HG03558 (cell line): ENCODE measurements around the gene JMJD4.
"Not testable (repeated sequence)": the region's sequence is repeated elsewhere in the genome, so short reads cannot be mapped to it uniquely, and the experiment has no call there.

Experiments used
- ATAC-seq: cut with Tn5 transposase; IDR thresholded peaks from one replicate; pipeline ENCODE4 v1.9.1; 2021; ENCODE audit warnings: moderate number of reproducible peaks; ENCODE audit not compliant: unreplicated experiment; ENCODE audit errors: extremely low read depth

Gene JMJD4

DNA sequence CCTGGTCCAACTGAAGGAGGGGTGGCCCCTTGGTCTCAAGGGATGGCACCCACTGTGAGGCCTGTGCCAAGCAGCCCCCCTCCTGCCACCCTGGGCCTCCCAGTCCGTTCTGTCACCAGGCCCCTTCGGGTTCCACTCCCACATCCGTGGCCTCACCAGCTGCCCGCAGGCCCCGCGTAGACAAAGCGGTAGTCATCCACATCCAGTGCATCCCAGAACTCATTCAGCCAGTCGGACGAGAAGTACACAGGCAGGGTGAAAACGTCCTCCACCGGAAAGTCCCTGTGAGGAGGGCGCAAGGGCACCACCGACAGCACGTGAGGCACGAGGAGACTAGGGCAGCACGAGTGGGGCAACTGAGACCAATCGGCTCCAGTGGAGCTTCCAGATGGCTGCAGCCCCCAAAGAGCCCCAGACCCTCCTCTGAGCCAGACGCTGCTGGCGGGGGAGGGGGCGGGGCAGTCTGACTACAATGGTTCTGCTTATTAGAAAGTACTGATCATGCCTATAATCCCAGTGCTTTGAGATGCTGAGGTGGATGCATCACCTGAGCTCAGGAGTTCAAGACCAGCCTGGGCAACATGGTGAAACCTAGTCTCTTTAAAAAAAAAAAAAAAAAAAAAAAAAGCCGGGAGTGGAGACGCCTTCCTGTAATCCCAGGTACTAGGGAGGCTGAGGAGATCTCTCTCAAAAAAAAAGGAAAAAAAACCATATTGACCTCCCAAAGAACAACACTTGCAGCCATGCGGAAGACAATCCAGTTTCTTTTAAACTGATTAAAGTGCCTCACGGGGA lies 1.2 kb downstream of the JMJD4 start:
- no peak for ATAC-seq

DNA sequence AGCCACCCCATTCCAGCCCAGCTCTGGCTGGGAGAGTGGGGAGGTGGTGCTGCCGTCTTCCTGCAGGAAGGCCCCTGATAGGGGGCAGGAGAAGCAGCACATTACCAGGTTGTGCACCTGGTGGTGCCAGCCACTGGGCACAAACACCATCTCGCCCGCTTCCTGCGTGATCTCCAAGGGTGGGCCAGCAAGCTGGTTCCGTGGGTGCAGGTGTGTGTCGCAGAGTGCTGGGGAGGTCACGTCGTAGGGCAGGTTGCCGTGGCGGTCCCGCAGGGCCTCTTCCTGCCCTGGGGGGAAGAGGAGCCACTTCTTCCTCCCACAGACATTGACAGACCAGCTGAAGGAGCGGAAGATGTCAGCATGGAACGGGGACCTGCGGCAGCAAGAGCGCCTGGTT lies 1.8 kb downstream of the JMJD4 start:
- ATAC-seq: no peak

DNA sequence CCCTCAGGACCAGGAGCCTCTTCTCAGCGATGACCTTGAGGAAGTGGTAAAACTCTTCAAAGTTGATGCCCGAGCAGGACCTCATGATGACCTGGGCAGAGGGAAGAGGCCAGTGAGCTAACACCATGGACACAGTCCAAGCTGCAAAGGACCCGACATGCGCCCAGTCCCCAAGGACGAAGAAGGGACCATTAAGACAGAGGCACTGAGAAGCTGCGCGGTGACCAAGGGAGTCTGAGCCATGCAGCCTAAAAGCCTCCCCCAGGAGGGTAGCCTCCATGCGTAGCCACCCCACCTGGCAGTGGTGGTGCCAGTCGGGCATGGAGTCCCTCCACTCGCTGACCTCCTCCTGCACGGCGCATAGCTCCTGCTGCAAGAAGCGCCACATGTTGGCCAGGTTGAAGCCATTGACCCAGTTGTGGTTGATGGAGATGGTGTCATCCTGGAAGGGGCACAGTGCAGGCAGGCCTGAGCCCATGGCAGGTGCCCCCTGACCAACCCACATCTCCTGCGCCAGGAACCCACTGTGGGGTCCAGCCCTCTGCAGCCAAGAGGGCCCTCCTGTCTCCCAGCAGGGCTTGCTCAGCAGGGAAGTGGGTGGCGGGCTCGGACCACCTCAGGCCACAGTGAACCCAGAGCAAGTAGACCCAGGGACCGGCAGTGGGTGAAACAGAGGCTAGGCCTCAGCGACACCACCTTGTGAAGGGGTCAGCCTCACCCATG lies 2.4 kb downstream of the JMJD4 start:
- ATAC-seq: no peak

- no peak for ATAC-seq
Measured at GRCh38 chr1:227731696-227732585, 3.2 kb downstream of the JMJD4 start.

DNA sequence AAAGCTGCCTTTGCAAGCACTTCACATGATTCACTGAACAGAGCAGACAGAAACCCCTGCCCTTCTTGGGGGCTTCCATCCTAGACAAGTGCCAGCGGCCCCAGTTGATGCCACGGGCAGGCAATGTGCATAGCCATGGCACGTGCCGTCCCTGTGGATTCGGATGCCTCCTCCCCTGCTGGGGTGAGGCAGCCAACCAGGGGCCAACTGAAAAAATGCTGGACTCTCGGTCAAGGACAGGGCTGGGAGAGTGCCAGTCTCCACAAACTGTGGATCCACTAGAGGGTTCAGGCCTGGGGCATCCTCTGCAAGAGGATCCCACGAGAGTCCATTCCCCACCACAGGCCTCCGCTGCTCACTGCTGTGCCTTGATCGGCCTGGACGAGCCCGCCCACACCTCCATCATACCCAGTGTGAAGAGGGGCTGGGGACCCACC lies 3.8 kb downstream of the JMJD4 start:
- no peak for ATAC-seq

DNA sequence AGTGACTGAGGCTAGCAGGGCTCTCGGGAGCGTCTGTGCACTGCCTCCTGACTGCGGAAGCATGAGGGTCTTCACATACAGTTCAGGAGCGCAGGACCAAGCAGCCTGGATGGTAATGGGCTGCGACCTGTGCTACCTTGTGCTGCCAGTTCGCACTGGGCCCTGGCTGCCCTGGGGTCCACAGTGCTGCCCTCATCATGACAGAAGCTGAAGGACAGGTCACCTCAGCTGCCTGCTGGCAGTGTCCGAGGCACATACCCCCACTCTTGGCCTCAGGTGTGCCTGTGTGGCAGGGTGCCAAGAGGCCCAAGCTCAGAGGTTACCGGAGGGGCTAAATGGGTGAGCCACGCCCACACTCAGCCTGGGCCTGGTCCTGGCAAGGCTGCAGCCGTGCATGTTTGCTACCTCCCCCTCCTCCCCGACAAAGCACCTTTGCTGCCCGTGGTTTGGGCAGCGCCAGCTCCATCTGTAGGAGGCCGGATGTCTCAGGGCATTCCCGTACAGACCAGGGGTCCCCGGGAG lies 4.4 kb downstream of the JMJD4 start:
- ATAC-seq: no peak

DNA sequence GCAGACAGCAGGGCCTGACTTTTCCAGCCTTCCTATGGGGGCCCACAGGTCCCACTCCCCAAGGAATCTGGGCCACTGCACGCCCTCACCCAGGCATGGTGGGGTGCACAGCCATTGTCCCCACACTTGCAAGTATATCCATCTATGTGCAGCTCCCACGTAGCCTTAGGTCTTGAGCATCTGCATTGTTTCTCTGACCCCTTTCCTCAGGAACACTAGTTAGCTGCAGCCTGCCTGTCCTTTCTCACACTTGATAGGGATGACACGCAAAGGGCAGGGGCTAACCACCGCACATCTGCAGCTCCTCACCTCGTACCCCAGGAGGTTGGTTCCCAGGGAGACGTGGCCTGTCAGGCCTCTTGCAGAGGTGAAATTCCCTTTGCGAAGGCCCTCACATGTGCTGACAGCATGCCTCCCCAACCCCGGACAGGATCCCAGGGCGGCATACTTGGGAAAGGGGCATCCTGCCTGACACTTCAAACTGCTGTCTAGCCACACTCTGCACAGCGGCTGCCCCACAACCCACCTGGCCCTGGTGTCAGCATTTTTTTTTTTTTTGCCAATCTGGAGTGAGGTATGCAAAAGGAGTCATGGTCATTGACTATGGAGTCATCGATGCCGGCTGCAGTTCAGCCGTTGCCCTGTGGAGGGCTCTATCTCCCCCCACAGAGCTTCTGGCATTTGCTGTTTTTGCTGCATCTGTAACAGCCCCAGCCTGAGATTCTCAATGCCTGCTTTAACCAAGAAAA lies 5.0 kb downstream of the JMJD4 start:
- no peak for ATAC-seq

DNA sequence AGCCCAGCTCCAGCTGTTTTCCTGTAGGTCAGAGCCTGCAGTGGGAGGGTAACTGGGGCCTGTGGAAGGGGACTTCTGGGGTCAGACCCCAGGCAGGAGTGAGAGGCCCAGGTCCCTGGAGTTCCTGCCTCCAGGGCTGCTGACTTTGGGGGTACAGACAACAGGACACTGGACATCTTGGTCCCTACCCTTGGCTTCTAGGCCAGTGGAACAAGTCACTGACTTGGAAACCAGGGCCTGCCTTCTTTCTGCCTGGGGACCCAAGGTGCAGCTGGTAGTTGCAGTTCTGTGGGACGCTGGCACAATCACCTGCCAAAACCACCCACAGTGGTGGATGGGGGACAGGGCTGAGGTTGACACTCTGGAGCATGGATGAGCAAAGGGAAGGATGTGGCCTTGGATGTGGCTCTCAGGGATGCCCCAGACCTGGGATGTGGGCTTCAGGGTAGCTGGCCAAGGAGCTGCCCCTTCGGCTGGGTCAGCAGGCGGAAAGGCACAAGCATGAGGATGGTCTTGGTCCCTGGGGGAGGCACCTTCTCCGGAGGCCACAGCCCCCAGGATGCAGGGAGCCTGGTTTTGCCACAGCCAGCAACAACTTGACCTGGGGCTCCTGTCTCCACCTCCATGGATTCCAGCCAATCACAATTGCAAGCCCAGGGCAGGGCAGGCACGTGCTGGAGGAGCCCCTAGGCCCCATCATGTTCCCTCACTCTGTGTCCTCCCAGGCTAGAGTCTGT lies 5.8 kb downstream of the JMJD4 start:
- ATAC-seq: no peak

DNA sequence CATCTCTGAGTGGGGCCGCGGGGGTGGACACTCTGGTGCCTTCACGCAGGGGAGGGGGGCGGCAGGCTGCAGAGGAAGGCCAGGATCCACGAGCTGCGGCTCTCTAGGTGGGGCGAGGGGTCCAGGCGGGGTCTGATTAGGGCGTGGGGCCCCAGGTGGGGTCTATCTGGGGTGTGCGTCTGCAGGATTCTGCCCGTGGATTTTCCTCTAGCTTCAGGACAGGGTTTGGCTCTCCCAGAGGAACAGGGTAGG lies 6.3 kb downstream of the JMJD4 start:
- ATAC-seq: no peak

DNA sequence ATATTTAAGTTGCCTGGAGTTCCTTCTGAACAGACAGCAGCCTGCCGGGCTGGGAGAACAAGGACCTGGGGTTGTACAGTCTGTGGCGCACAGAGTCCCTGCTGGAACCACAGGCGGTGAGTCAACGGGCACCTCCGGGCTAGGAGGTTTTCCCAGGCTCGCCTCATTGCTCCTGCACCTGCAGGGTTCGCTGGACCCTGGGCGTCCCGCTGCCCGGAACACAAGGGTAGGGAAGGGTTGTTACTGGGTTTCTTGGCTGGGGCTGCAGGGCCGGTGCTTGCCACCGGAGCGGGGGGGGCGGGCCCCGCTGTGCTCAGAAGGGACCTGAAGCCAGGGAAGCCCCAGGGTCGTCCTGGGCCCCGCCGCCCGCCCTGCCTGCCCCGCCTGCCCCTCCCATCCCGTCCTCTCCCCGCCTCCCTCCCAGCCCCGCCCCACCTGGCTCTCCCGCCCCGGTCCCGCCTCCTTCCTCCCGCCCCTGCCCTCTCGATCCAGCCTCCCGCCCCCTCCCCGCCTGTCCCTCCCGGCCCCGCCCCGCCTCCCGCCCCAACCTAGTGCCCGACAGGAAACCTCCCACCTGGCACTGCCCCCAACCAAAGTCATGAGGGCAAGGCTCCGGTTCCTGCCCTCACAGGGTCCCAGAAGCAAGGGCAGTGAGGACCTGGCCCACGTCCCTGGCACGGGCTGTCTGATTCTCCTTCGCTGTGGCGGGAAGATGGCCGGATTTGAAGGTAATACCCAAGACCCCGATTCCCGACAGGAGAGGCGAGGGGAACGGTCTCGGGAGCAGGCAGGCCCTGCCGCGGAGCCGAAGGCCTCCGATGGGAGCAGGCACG lies 6.8 kb downstream of the JMJD4 start:
- no peak for ATAC-seq

DNA sequence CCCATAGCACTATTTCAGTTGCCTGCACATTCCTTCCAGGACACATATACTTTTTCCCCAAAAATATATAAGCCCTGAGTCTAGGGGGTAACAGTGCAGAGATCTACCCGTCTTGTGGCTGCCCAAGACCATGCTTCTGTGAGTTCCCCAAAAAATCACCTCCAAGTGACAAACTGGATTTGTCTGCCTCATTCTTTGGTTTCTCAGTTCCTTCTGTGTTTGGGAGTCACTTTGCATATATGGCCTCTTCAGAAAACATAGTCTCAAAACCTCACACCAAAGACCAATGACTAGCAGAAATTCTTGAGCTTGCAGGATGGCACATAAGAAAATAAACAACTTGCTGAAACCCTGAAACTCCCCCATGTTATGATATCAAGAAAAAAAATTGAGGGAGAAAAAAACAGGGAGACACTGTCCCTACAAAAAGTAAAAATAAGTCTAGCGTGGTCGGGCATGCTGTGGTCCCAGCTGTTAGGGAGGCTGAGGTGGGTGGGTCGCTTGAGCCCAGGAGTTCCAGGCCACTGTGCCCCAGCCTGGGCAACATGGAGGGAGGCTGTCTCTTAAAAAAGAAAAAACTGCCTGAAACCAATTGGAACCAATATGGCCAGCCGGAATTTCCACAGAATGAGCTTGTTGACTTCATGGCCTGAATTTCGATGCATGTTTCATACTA lies 8.0 kb downstream of the JMJD4 start:
- ATAC-seq: no peak

- no peak for ATAC-seq
Measured at GRCh38 chr1:227726318-227726717, 8.8 kb downstream of the JMJD4 start.

- no peak for ATAC-seq
Measured at GRCh38 chr1:227725046-227725445, 10.1 kb downstream of the JMJD4 start.

- no peak for ATAC-seq
Measured at GRCh38 chr1:227723474-227723873, 11.6 kb downstream of the JMJD4 start.

DNA sequence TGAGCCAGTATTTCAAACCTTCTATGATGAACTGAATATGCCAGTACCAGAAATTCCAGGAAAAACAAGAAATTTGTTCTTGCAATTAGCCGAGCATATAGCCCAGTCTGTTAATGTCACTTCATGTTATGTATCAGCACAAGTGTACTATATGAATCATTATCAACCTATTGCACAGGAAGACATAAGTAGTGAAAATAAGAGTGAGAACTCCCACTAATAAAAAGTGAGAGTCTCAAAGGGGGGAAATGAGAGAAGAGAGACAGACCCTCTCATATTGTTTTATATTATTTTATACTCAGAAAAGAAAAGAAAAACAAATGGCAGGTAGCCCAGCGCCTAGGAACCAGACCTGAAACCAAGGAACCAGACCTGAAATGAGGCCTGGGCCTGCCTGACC lies 16.2 kb downstream of the JMJD4 start:
- ATAC-seq: no peak

DNA sequence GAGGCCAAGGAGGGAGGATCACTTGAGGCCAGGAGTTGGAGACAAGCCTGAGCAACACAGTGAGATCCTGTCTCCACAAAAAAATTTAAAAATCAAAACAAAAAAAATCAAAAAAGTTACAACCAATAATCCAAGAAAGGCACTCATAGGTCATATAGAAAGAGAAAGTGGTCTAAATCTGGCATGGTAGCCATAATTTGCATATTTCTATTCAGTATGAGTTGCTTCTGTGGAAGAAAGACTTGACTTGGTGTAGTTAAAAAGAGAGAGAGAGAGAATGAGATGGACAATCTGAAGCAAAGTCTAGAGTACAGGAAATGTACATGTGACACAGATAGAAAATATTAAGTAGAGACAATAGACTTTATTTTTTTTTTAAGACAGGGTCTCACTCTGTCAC lies 22.5 kb downstream of the JMJD4 start:
- no peak for ATAC-seq

- ATAC-seq: not testable (repeated sequence)
Measured at GRCh38 chr1:227710474-227710873, 24.6 kb downstream of the JMJD4 start.

GRCh38 chr1:227709451-227709850 lies 25.7 kb downstream of the JMJD4 start:
- no peak for ATAC-seq
